Neural progenitor cell (in vitro differentiated cells): ENCODE measurements around the gene LAD1. TPM values are rescaled to one million over a fixed set of nuclear protein-coding genes. Genes with fewer than 3 reads are reported as not detected.

Source experiments
- DNase-seq: peaks from one replicate; pipeline ENCODE4 v3.0.0-alpha.2; 2016; ENCODE audit warnings: low spot score
- H2AFZ ChIP-seq: fragments of 200-600 bp; sonication (generic); replicated peaks from 2 replicates; pipeline ENCODE4 v1.6.1; 2016; ENCODE audit warnings: antibody characterized with exemption
- H3F3A ChIP-seq: fragments of 200-600 bp; sonication (generic); 2 replicates; pipeline ENCODE4 v1.6.1; 2016; ENCODE audit warnings: antibody characterized with exemption, low read depth
- H3K27ac ChIP-seq: fragments of 200-600 bp; sonication (generic); 2 replicates; pipeline ENCODE4 v1.5.1; 2016; ENCODE audit warnings: mild to moderate bottlenecking
- H3K27me3 ChIP-seq: fragments of 200-600 bp; sonication (generic); 2 replicates; pipeline ENCODE4 v1.6.1; 2016; ENCODE audit warnings: mild to moderate bottlenecking, moderate library complexity
- H3K36me3 ChIP-seq: fragments of 200-600 bp; sonication (generic); 2 replicates; pipeline ENCODE4 v1.5.1; 2016
- H3K4me1 ChIP-seq: fragments of 200-600 bp; sonication (generic); 2 replicates; pipeline ENCODE4 v1.6.1; 2016; ENCODE audit warnings: mixed run types
- H3K4me2 ChIP-seq: fragments of 200-600 bp; sonication (generic); 2 replicates; pipeline ENCODE4 v1.6.1; 2016
- H3K4me3 ChIP-seq: fragments of 200-600 bp; sonication (generic); 2 replicates; pipeline ENCODE4 v1.5.1; 2016
- H3K79me2 ChIP-seq: fragments of 200-600 bp; sonication (generic); 2 replicates; pipeline ENCODE4 v1.6.1; 2016; ENCODE audit warnings: low read depth
- H3K9ac ChIP-seq: fragments of 200-600 bp; sonication (generic); 2 replicates; pipeline ENCODE4 v1.6.1; 2016
- H3K9me3 ChIP-seq: fragments of 200-600 bp; sonication (generic); 2 replicates; pipeline ENCODE4 v1.5.1; 2016; ENCODE audit warnings: low read depth
- H4K20me1 ChIP-seq: fragments of 200-600 bp; sonication (generic); 2 replicates; pipeline ENCODE4 v1.6.1; 2016; ENCODE audit warnings: low read depth
- H3K27ac Mint-ChIP-seq: 3 replicates; pipeline ENCODE4 v1.8.0; 2021; ENCODE audit warnings: mixed read lengths
- H3K27me3 Mint-ChIP-seq: 2 replicates; pipeline ENCODE4 v1.8.0; 2022; ENCODE audit warnings: low read depth, mild to moderate bottlenecking, inconsistent platforms, moderate library complexity, mixed read lengths; ENCODE audit not compliant: insufficient read depth
- H3K36me3 Mint-ChIP-seq: 3 replicates; pipeline ENCODE4 v1.8.0; 2021; ENCODE audit warnings: mixed read lengths
- H3K4me1 Mint-ChIP-seq: 3 replicates; pipeline ENCODE4 v1.8.0; 2021; ENCODE audit warnings: mixed read lengths
- H3K4me3 Mint-ChIP-seq: 3 replicates; pipeline ENCODE4 v1.8.0; 2021; ENCODE audit warnings: mild to moderate bottlenecking, moderate library complexity, mixed read lengths
- H3K9me3 Mint-ChIP-seq: 3 replicates; pipeline ENCODE4 v1.8.0; 2020; ENCODE audit warnings: mixed read lengths
- EZH2phosphoT487 ChIP-seq: fragments of 200-600 bp; sonication (generic); IDR thresholded peaks from 2 replicates; pipeline ENCODE4 v1.6.1; 2017; ENCODE audit warnings: antibody characterized with exemption
- total RNA-seq: library from RNA; depleted of rRNA; stranded (reverse); fragments of >200 nt; gene quantifications from 2 replicates; pipeline ENCODE4 v1.2.3, GENCODE V29; 2015; ENCODE audit warnings: low replicate concordance

Gene LAD1
- total RNA-seq, 1 donor from 2014 or later: not detected

DNA sequence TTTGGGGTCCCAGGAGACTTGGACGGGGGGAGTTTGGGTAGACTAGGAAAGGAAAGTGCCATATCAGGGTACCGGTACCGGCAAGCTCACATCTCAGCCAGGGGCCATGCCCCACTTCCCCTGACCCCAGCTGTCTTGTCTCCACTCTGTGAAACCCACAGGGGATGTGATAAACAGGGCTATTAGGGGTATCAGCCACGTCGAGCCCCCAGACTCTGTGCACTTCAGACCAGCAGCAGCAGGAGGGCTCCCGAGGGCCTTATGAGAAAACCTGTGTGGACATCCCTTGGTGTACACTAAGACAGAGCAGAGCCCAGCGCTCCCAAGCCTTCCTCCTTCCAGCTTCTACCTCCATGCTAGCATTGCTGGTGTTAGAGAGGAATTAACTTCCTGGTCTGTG is 68.0 kb downstream of the LAD1 start:
- H3K4me1 ChIP-seq: peaks cover 5% of the 10 kb centered on the region
- no peak overlapping the region for H2AFZ ChIP-seq
- no peak overlapping the region for H3K4me2 ChIP-seq
- DNase-seq: no peak
- Mint-ChIP-seq H3K27ac (no peak overlapping the region), H3K9me3 (peaks cover 2% of the 10 kb centered on the region), H3K36me3 (no peaks in the 10 kb centered on the region), H3K4me3 (no peak overlapping the region), H3K27me3 (peaks cover 11% of the 10 kb centered on the region), H3K4me1 (peaks cover 10% of the 10 kb centered on the region)
- H3K9ac ChIP-seq: no peak overlapping the region
- no peaks in the 10 kb centered on the region for H4K20me1 ChIP-seq
- no peaks in the 10 kb centered on the region for H3K36me3 ChIP-seq
- H3K9me3 ChIP-seq: no peaks in the 10 kb centered on the region
- no peaks in the 10 kb centered on the region for H3K79me2 ChIP-seq
- no peaks in the 10 kb centered on the region for H3F3A ChIP-seq
- no peaks in the 10 kb centered on the region for H3K27me3 ChIP-seq
- no peak overlapping the region for H3K4me3 ChIP-seq
- TF ChIP-seq EZH2phosphoT487: no peak
- no peak overlapping the region for H3K27ac ChIP-seq

Other genes with a start within 250 kb of the LAD1 start
- gene TMEM9, start 244.8 kb downstream of the LAD1 start, total RNA-seq: 109 and 187 TPM in 2 replicates
- gene IGFN1, start 208.5 kb downstream of the LAD1 start, total RNA-seq: 0.15 TPM in 1 of 2 replicates, not detected in the other
- 0.02 TPM in 1 of 2 replicates, not detected in the other for gene PKP1, start 115.8 kb downstream of the LAD1 start, total RNA-seq
- 3.1 and 13.2 TPM in 2 replicates for gene TNNT2, start 21.6 kb downstream of the LAD1 start, total RNA-seq
- gene TNNI1, start 22.4 kb upstream of the LAD1 start, total RNA-seq: 0.43 and 1.3 TPM in 2 replicates
- gene PHLDA3, start 69.9 kb upstream of the LAD1 start, total RNA-seq: 1.9 and 11.8 TPM in 2 replicates
- gene CSRP1, start 107.8 kb upstream of the LAD1 start, total RNA-seq: 2.5 and 4.1 TPM in 2 replicates
- gene NAV1, start 139.8 kb upstream of the LAD1 start, total RNA-seq: 60.7 and 83.0 TPM in 2 replicates